ENCODE results near the gene ROCK1. TPM values are rescaled to one million over a fixed set of nuclear protein-coding genes. Genes with fewer than 3 reads are reported as not detected.

Gene ROCK1
- total RNA-seq, 2 donors from 2014 or later, result 49.6 to 54.2 TPM

DNA sequence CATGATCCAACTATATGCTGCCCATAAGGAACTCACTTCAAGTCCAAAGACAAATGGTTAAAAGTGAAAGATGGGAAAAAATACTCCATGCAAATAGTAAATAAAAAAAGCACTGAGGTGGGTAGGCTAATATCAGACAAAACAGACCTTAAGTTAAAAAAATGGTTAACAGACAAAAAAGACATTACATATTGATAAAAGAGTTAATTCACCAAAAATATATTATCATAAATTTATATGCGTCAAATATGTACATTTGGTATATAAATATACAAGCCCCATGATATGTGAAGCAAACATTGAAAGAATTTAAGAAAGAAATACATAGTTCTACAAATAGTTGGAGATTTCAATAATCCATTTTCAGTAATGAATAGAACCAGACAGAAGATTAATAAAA lies 31.0 kb downstream of the ROCK1 start:
- Mint-ChIP-seq H3K36me3 (ENCODE audit: low read depth) (peaks cover 21% of the 10 kb centered on the region), H3K9me3 (peaks cover 32% of the 10 kb centered on the region), H3K27ac (no peak overlapping the region), H3K4me3 (no peak overlapping the region), H3K27me3 (ENCODE audit: insufficient read depth) (no peaks in the 10 kb centered on the region), H3K4me1 (no peaks in the 10 kb centered on the region)
- Histone ChIP-seq H3K4me3 (ENCODE audit: low read length) (no peak overlapping the region), H3K4me1 (ENCODE audit: control insufficient read depth, insufficient read depth, low read length) (no peaks in the 10 kb centered on the region), H3K9ac (ENCODE audit: extremely low read depth, low read length, poor library complexity, severe bottlenecking) (no peak overlapping the region), H3K27ac (ENCODE audit: low read depth, low read length) (no peak overlapping the region), H3K27me3 (ENCODE audit: control insufficient read depth, insufficient read depth, low read length, poor library complexity, severe bottlenecking) (no peaks in the 10 kb centered on the region), H3K36me3 (ENCODE audit: control insufficient read depth, insufficient read depth, low read length) (no peaks in the 10 kb centered on the region), H3K9me3 (ENCODE audit: control insufficient read depth, low read length) (peaks cover 9% of the 10 kb centered on the region)
- TF ChIP-seq, protein P1, sequence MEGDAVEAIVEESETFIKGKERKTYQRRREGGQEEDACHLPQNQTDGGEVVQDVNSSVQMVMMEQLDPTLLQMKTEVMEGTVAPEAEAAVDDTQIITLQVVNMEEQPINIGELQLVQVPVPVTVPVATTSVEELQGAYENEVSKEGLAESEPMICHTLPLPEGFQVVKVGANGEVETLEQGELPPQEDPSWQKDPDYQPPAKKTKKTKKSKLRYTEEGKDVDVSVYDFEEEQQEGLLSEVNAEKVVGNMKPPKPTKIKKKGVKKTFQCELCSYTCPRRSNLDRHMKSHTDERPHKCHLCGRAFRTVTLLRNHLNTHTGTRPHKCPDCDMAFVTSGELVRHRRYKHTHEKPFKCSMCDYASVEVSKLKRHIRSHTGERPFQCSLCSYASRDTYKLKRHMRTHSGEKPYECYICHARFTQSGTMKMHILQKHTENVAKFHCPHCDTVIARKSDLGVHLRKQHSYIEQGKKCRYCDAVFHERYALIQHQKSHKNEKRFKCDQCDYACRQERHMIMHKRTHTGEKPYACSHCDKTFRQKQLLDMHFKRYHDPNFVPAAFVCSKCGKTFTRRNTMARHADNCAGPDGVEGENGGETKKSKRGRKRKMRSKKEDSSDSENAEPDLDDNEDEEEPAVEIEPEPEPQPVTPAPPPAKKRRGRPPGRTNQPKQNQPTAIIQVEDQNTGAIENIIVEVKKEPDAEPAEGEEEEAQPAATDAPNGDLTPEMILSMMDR (conservative IDR thresholded peaks at IDR 0.05), result no peak
- DNase-seq, result no peak
- WGBS, 2 experiments (ENCODE audit: insufficient coverage in 1 of 2, insufficient read length in 1 of 2), result no CpG with 5 or more reads among the region's 1 CpG

GRCh38 chr18:21074336-21075323 lies 37.0 kb downstream of the ROCK1 start:
- Mint-ChIP-seq H3K36me3 (ENCODE audit: low read depth) (no peaks in the 10 kb centered on the region), H3K4me3 (no peak overlapping the region), H3K9me3 (no peaks in the 10 kb centered on the region), H3K27ac (no peak overlapping the region), H3K4me1 (peaks cover 8% of the 10 kb centered on the region), H3K27me3 (ENCODE audit: insufficient read depth) (no peaks in the 10 kb centered on the region)
- H3K4me1 ChIP-seq (ENCODE audit: control insufficient read depth, insufficient read depth, low read length), result no peaks in the 10 kb centered on the region
- TF ChIP-seq, protein P1 (conservative IDR thresholded peaks at IDR 0.05), result no peak
- 90 to 93% methylated on average over 2 to 3 of the region's 3 CpGs for WGBS, 2 experiments (ENCODE audit: insufficient coverage in 1 of 2, insufficient read length in 1 of 2)
- H3K27ac ChIP-seq (ENCODE audit: low read depth, low read length), result no peak overlapping the region
- H3K27me3 ChIP-seq (ENCODE audit: control insufficient read depth, insufficient read depth, low read length, poor library complexity, severe bottlenecking), result no peaks in the 10 kb centered on the region
- H3K9me3 ChIP-seq (ENCODE audit: control insufficient read depth, low read length), result no peaks in the 10 kb centered on the region
- H3K9ac ChIP-seq (ENCODE audit: extremely low read depth, low read length, poor library complexity, severe bottlenecking), result no peak overlapping the region
- no peaks in the 10 kb centered on the region for H3K36me3 ChIP-seq (ENCODE audit: control insufficient read depth, insufficient read depth, low read length)
- DNase-seq, result no peak
- H3K4me3 ChIP-seq (ENCODE audit: low read length), result no peak overlapping the region

- TF ChIP-seq, protein P1 (conservative IDR thresholded peaks at IDR 0.05), result no peak
- Mint-ChIP-seq H3K36me3 (ENCODE audit: low read depth) (no peaks in the 10 kb centered on the region), H3K27ac (no peak overlapping the region), H3K4me3 (no peak overlapping the region), H3K4me1 (peaks cover 8% of the 10 kb centered on the region), H3K9me3 (no peaks in the 10 kb centered on the region), H3K27me3 (ENCODE audit: insufficient read depth) (no peaks in the 10 kb centered on the region)
- Histone ChIP-seq H3K36me3 (ENCODE audit: control insufficient read depth, insufficient read depth, low read length) (no peaks in the 10 kb centered on the region), H3K9ac (ENCODE audit: extremely low read depth, low read length, poor library complexity, severe bottlenecking) (no peak overlapping the region), H3K4me1 (ENCODE audit: control insufficient read depth, insufficient read depth, low read length) (no peaks in the 10 kb centered on the region), H3K4me3 (ENCODE audit: low read length) (no peak overlapping the region), H3K27ac (ENCODE audit: low read depth, low read length) (no peak overlapping the region), H3K9me3 (ENCODE audit: control insufficient read depth, low read length) (no peaks in the 10 kb centered on the region), H3K27me3 (ENCODE audit: control insufficient read depth, insufficient read depth, low read length, poor library complexity, severe bottlenecking) (no peaks in the 10 kb centered on the region)
- DNase-seq, result no peak
These were observed 38.4 kb downstream of the ROCK1 start for GRCh38 chr18:21073180-21073579.
